Stimulated activated CD4-positive, alpha-beta T cell treated with anti-CD3 and anti-CD28 coated beads, Interleukin-4, amount 100 ng/mL, for 1 hour (primary cell): ENCODE data around the gene SOWAHD.
A peak's percentile ranks its signal among the peaks of the same experiment; 100 is the strongest.
"Not testable (repeated sequence)": the region's sequence is repeated elsewhere in the genome, so short reads cannot be mapped to it uniquely, and the experiment has no call there.

Experiments
- DNase-seq: peaks from one replicate; pipeline ENCODE4 v3.0.0-alpha.2; 2020

The SOWAHD gene

GRCh38 chrX:119759248-119759766 is 919 bp downstream of the SOWAHD start:
- DNase-seq, result no peak

GRCh38 chrX:119760026-119760877 is 1.9 kb downstream of the SOWAHD start:
- no peak for DNase-seq

- DNase-seq, result no peak
Measured at GRCh38 chrX:119762718-119763117, 4.3 kb downstream of the SOWAHD start.

- no peak for DNase-seq
Measured at GRCh38 chrX:119763181-119763580, 4.8 kb downstream of the SOWAHD start.

- no peak for DNase-seq
Measured at GRCh38 chrX:119763836-119764387, 5.5 kb downstream of the SOWAHD start.

- DNase-seq, result not testable (repeated sequence)
Measured at GRCh38 chrX:119768436-119768835, 10.0 kb downstream of the SOWAHD start.

GRCh38 chrX:119769388-119769787 is 11.0 kb downstream of the SOWAHD start:
- DNase-seq, result not testable (repeated sequence)

- no peak for DNase-seq
Measured at GRCh38 chrX:119775517-119776238, 17.3 kb downstream of the SOWAHD start.

- no peak for DNase-seq
Measured at GRCh38 chrX:119778829-119779228, 20.4 kb downstream of the SOWAHD start.

GRCh38 chrX:119783026-119783425 is 24.6 kb downstream of the SOWAHD start:
- no peak for DNase-seq

- peak; percentile 47 for DNase-seq
Measured at GRCh38 chrX:119784747-119785446, 26.5 kb downstream of the SOWAHD start.

- DNase-seq, result peak; percentile 46
Measured at GRCh38 chrX:119790977-119791436, 32.6 kb downstream of the SOWAHD start.

- DNase-seq, result peak; percentile 77
Measured at GRCh38 chrX:119791437-119792231, 33.2 kb downstream of the SOWAHD start, which contains the start of gene RPL39. RPL39 (minus strand) TSS chrX:119791630; CDS start chrX:119791576, 54 bp downstream.

- no peak for DNase-seq
Measured at GRCh38 chrX:119801253-119802221, 43.1 kb downstream of the SOWAHD start.

- no peak for DNase-seq
Measured at GRCh38 chrX:119802546-119802945, 44.2 kb downstream of the SOWAHD start.

- DNase-seq, result not testable (repeated sequence)
Measured at GRCh38 chrX:119808461-119808860, 50.1 kb downstream of the SOWAHD start.

GRCh38 chrX:119809185-119809666 is 50.8 kb downstream of the SOWAHD start:
- DNase-seq, result no peak
